ENCODE data around the gene SETD1A. TPM values are rescaled to one million over a fixed set of nuclear protein-coding genes. Genes with fewer than 3 reads are reported as not detected.

Gene SETD1A
- total and polyA plus RNA-seq, 2 donors (not counting 1 experiment from before 2014, with no cell fraction given): 1.4 to 3.5 TPM

GRCh38 chr16:31007684-31008083 is 50.1 kb downstream of the SETD1A start:
- Histone ChIP-seq H3K4me3 (replicated peaks in 1 of 4; ENCODE audit: control extremely low read depth in 1 of 4, insufficient read depth in 1 of 4, low read depth in 3 of 4, low read length in 4 of 4) (no peak overlapping the region), H3K9me3 (ENCODE audit: control insufficient read depth, insufficient read depth, low read depth, low read length) (no peaks in the 10 kb centered on the region), H2AFZ (ENCODE audit: low read length) (no peak overlapping the region), H3K4me1 (ENCODE audit: control insufficient read depth, extremely low read depth, insufficient read depth, low read length) (peaks cover 10% of the 10 kb centered on the region), H3K27ac (ENCODE audit: insufficient read depth, low read length) (no peak overlapping the region), H3K9ac (ENCODE audit: insufficient read depth, low read length) (no peak overlapping the region), H3K27me3 (ENCODE audit: control insufficient read depth, insufficient read depth, low read length) (peaks cover 5% of the 10 kb centered on the region), H3K79me2 (ENCODE audit: control insufficient read depth, insufficient read depth, low read length) (no peaks in the 10 kb centered on the region), H4K20me1 (ENCODE audit: control insufficient read depth, extremely low read depth, insufficient read depth, low read length) (no peaks in the 10 kb centered on the region), H3K36me3 (ENCODE audit: control insufficient read depth, insufficient read depth, low read length) (no peaks in the 10 kb centered on the region), H3K4me2 (ENCODE audit: extremely low read depth, insufficient read depth, low read length) (no peak overlapping the region)
- TF ChIP-seq CTCF (conservative IDR thresholded peaks at IDR 0.05 in 1 of 2, IDR thresholded peaks at IDR 0.05 in 1 of 2; ENCODE audit: low read depth in 1 of 2, low read length in 2 of 2): no peak
- no peak for TF ChIP-seq EZH2 (IDR thresholded peaks at IDR 0.05; ENCODE audit: low read length, missing control alignments)
- no peak for DNase-seq (ENCODE audit: low read depth in 2 of 2)

- no peak for TF ChIP-seq CTCF (conservative IDR thresholded peaks at IDR 0.05 in 1 of 2, IDR thresholded peaks at IDR 0.05 in 1 of 2; ENCODE audit: low read depth in 1 of 2, low read length in 2 of 2)
- no peak for TF ChIP-seq EZH2 (IDR thresholded peaks at IDR 0.05; ENCODE audit: low read length, missing control alignments)
- Histone ChIP-seq H3K4me3 (replicated peaks in 1 of 4; ENCODE audit: control extremely low read depth in 1 of 4, insufficient read depth in 1 of 4, low read depth in 3 of 4, low read length in 4 of 4) (no peak overlapping the region), H3K27me3 (ENCODE audit: control insufficient read depth, insufficient read depth, low read length) (peaks cover 5% of the 10 kb centered on the region), H3K4me1 (ENCODE audit: control insufficient read depth, extremely low read depth, insufficient read depth, low read length) (peaks cover 10% of the 10 kb centered on the region), H2AFZ (ENCODE audit: low read length) (no peak overlapping the region), H3K9ac (ENCODE audit: insufficient read depth, low read length) (no peak overlapping the region), H3K36me3 (ENCODE audit: control insufficient read depth, insufficient read depth, low read length) (no peaks in the 10 kb centered on the region), H3K27ac (ENCODE audit: insufficient read depth, low read length) (no peak overlapping the region), H3K4me2 (ENCODE audit: extremely low read depth, insufficient read depth, low read length) (no peak overlapping the region), H3K79me2 (ENCODE audit: control insufficient read depth, insufficient read depth, low read length) (no peaks in the 10 kb centered on the region), H4K20me1 (ENCODE audit: control insufficient read depth, extremely low read depth, insufficient read depth, low read length) (no peaks in the 10 kb centered on the region), H3K9me3 (ENCODE audit: control insufficient read depth, insufficient read depth, low read depth, low read length) (no peaks in the 10 kb centered on the region)
- DNase-seq (ENCODE audit: low read depth in 2 of 2): peak; percentile 39 to 94
These were observed 50.6 kb downstream of the SETD1A start for GRCh38 chr16:31008149-31008548.

- no peak overlapping the region for H3K27ac ChIP-seq (ENCODE audit: insufficient read depth, low read length)
These were observed 51.0 kb downstream of the SETD1A start for GRCh38 chr16:31008551-31008950.

More at GRCh38 chr16:31008551-31008950, 51.0 kb downstream of the SETD1A start:
- Histone ChIP-seq H3K36me3 (ENCODE audit: control insufficient read depth, insufficient read depth, low read length) (no peaks in the 10 kb centered on the region), H3K79me2 (ENCODE audit: control insufficient read depth, insufficient read depth, low read length) (no peaks in the 10 kb centered on the region), H2AFZ (ENCODE audit: low read length) (no peak overlapping the region), H3K9me3 (ENCODE audit: control insufficient read depth, insufficient read depth, low read depth, low read length) (no peaks in the 10 kb centered on the region), H4K20me1 (ENCODE audit: control insufficient read depth, extremely low read depth, insufficient read depth, low read length) (no peaks in the 10 kb centered on the region), H3K9ac (ENCODE audit: insufficient read depth, low read length) (no peak overlapping the region), H3K4me3 (replicated peaks in 1 of 4; ENCODE audit: control extremely low read depth in 1 of 4, insufficient read depth in 1 of 4, low read depth in 3 of 4, low read length in 4 of 4) (no peak overlapping the region), H3K27me3 (ENCODE audit: control insufficient read depth, insufficient read depth, low read length) (peaks cover 5% of the 10 kb centered on the region), H3K4me1 (ENCODE audit: control insufficient read depth, extremely low read depth, insufficient read depth, low read length) (peaks cover 10% of the 10 kb centered on the region), H3K4me2 (ENCODE audit: extremely low read depth, insufficient read depth, low read length) (no peak overlapping the region)
- TF ChIP-seq EZH2 (IDR thresholded peaks at IDR 0.05; ENCODE audit: low read length, missing control alignments) (no peak), CTCF (conservative IDR thresholded peaks at IDR 0.05 in 1 of 2, IDR thresholded peaks at IDR 0.05 in 1 of 2; ENCODE audit: low read depth in 1 of 2, low read length in 2 of 2) (no peak)
- no peak for DNase-seq (ENCODE audit: low read depth in 2 of 2)
